Liver (tissue), 9 donors: ENCODE data around the gene SLC25A12. TPM values are rescaled to one million over a fixed set of nuclear protein-coding genes. Genes with fewer than 3 reads are reported as not detected.

Experiments
- DNase-seq: peaks from one replicate; pipeline ENCODE4 v3.0.0-alpha.2; 2017; ENCODE audit warnings: low spot score
- H3K27ac ChIP-seq, 2 donors: one replicate each; pipeline ENCODE4 v1.7.0; 2013; ENCODE audit warnings: inconsistent platforms in 2 of 2, low read length in 2 of 2, control low read depth in 1 of 2, low read depth in 1 of 2, mild to moderate bottlenecking in 1 of 2
- H3K27me3 ChIP-seq, 4 donors: one replicate each; pipeline versions ENCODE4 v1.6.1 to v1.7.0; 2013; ENCODE audit warnings: low read length in 3 of 4, inconsistent platforms in 1 of 4, mild to moderate bottlenecking in 1 of 4, moderate library complexity in 1 of 4; ENCODE audit not compliant: control insufficient read depth in 4 of 4, insufficient read depth in 4 of 4
- H3K36me3 ChIP-seq, 4 donors: one replicate each; pipeline versions ENCODE4 v1.6.1 to v1.7.0; 2013; ENCODE audit warnings: low read length in 3 of 4, mild to moderate bottlenecking in 3 of 4, low read depth in 1 of 4, moderate library complexity in 1 of 4; ENCODE audit not compliant: control insufficient read depth in 4 of 4, insufficient read depth in 3 of 4
- H3K4me1 ChIP-seq, 4 donors: one replicate each; pipeline versions ENCODE4 v1.6.1 to v1.7.0; 2013; ENCODE audit warnings: low read length in 3 of 4, mild to moderate bottlenecking in 3 of 4, moderate library complexity in 1 of 4; ENCODE audit not compliant: control insufficient read depth in 4 of 4, insufficient read depth in 4 of 4
- H3K4me3 ChIP-seq, 3 donors: one replicate each; pipeline versions ENCODE4 v1.6.1 to v1.7.0; 2013; ENCODE audit warnings: low read length in 3 of 3, control low read depth in 1 of 3, low read depth in 1 of 3, mild to moderate bottlenecking in 1 of 3
- H3K9ac ChIP-seq, 2 donors: one replicate each; pipeline ENCODE4 v1.7.0; 2013; ENCODE audit warnings: low read length in 2 of 2, mild to moderate bottlenecking in 2 of 2, moderate library complexity in 2 of 2, control low read depth in 1 of 2, low read depth in 1 of 2
- H3K9me3 ChIP-seq, 4 donors: one replicate each; pipeline versions ENCODE4 v1.6.1 to v1.7.0; 2013; ENCODE audit warnings: low read length in 3 of 4; ENCODE audit not compliant: control insufficient read depth in 4 of 4
- EGR1 ChIP-seq, 2 donors: IDR thresholded peaks; 2 replicates each; pipeline ENCODE4 v1.6.1; 2016 to 2018; ENCODE audit warnings: antibody characterized with exemption in 2 of 2, low read depth in 2 of 2
- FOXA1 ChIP-seq: IDR thresholded peaks from 2 replicates; pipeline ENCODE4 v1.6.1; 2016; ENCODE audit warnings: antibody characterized with exemption
- FOXA2 ChIP-seq: IDR thresholded peaks from 2 replicates; pipeline ENCODE4 v1.6.1; 2016; ENCODE audit warnings: antibody characterized with exemption
- GABPA ChIP-seq, 2 donors: IDR thresholded peaks in 1 of 2; conservative IDR thresholded peaks in 1 of 2; 2 replicates each; pipeline ENCODE4 v1.6.1; 2016; ENCODE audit warnings: antibody characterized with exemption in 2 of 2, mild to moderate bottlenecking in 1 of 2, moderate library complexity in 1 of 2
- HNF4A ChIP-seq, 2 donors: conservative IDR thresholded peaks; 2 replicates each; pipeline ENCODE4 v1.6.1; 2016; ENCODE audit warnings: antibody characterized with exemption in 2 of 2, mild to moderate bottlenecking in 2 of 2
- JUND ChIP-seq, 2 donors: IDR thresholded peaks; 2 replicates each; pipeline ENCODE4 v1.6.1; 2016; ENCODE audit warnings: antibody characterized with exemption in 2 of 2
- NR2F2 ChIP-seq: IDR thresholded peaks from 2 replicates; pipeline ENCODE4 v1.6.1; 2016; ENCODE audit warnings: antibody characterized with exemption
- RAD21 ChIP-seq, 2 donors: IDR thresholded peaks; 2 replicates each; pipeline ENCODE4 v1.6.1; 2016; ENCODE audit warnings: antibody characterized with exemption in 2 of 2, mild to moderate bottlenecking in 2 of 2
- RXRA ChIP-seq, 2 donors: IDR thresholded peaks; 2 replicates each; pipeline ENCODE4 v1.6.1; 2017 to 2018; ENCODE audit warnings: antibody characterized with exemption in 2 of 2, mild to moderate bottlenecking in 1 of 2
- SP1 ChIP-seq: IDR thresholded peaks from 2 replicates; pipeline ENCODE4 v1.6.1; 2018; ENCODE audit warnings: antibody characterized with exemption, mild to moderate bottlenecking
- YY1 ChIP-seq: IDR thresholded peaks from 2 replicates; pipeline ENCODE4 v1.6.1; 2016; ENCODE audit warnings: antibody characterized with exemption, mild to moderate bottlenecking
- ZBTB33 ChIP-seq: IDR thresholded peaks from 2 replicates; pipeline ENCODE4 v1.6.1; 2016; ENCODE audit warnings: antibody characterized with exemption
- WGBS: extraction: QIAGEN DNeasy Blood & Tissue Kit; methylation state at CpG from one replicate; pipeline ENCODE4 v1.1.7; 2013; 5-methylcytosine and 5-hydroxymethylcytosine counted together
- polyA plus RNA-seq, 2 donors: library from polyadenylated mRNA; stranded (reverse) in 1 of 2; unstranded in 1 of 2; fragments of 200-250 nt in 1 of 2; fragments of >200 nt in 1 of 2; fragmentation: Nextera tagmentation in 1 of 2; extraction: Ambion mirVana in 1 of 2; gene quantifications; one replicate each; pipeline versions ENCODE4 v1.2.1 to v1.2.3, GENCODE V29; 2013 to 2015
- total RNA-seq, 2 donors: library from RNA; depleted of rRNA; stranded (reverse); fragments of >200 nt; gene quantifications; one replicate each; pipeline ENCODE4 v1.2.3, GENCODE V29; 2014
- TF ChIP-seq, protein P1 (sequence below): IDR thresholded peaks from 2 replicates; pipeline ENCODE4 v1.6.1; 2016; ENCODE audit warnings: antibody characterized with exemption
- TF ChIP-seq, protein P2 (sequence below): IDR thresholded peaks from 2 replicates; pipeline ENCODE4 v1.6.1; 2016; ENCODE audit warnings: antibody characterized with exemption
- TF ChIP-seq, protein P3 (sequence below): IDR thresholded peaks from 2 replicates; pipeline ENCODE4 v1.6.1; 2016; ENCODE audit warnings: antibody characterized with exemption, mild to moderate bottlenecking
- donor health status: healthy.
- donor health status: healthy.
- donor health status: healthy.
- donor health status: healthy.
- donor health status: healthy.

Gene SLC25A12
- total and polyA plus RNA-seq, 4 donors, result 0.46 to 4.4 (median 2.1) TPM

DNA sequence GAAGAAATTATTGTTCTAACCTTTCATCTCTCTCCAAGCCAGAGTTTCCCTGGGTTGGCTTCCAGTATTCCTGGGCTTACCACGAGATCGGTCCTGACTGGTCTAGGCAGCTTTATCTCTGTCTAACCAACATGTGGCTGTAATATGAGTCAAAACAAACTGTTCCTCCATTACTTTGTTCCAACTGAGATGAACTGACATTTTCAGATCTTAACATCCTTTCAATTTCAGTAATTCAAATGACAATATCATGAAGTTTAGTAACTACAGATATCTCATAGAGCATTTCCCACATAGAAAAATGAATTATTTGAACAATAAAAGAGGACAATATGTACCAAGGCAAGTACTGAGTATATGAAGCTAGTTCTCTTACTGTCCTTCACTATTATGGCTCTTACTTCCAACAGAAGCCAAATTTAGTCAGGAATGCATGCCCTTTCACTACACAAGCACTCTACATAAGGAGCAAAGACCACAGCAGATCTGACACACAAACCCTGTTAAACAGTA is 15.5 kb downstream of the SLC25A12 start (continued):
- TF ChIP-seq FOXA2, result no peak
- no peak for TF ChIP-seq RAD21 (IDR thresholded peaks at IDR 0.05)
- no peak for TF ChIP-seq FOXA1
- no peak for TF ChIP-seq JUND (IDR thresholded peaks at IDR 0.05)
- TF ChIP-seq YY1, result no peak
- TF ChIP-seq SP1, result no peak
- TF ChIP-seq RXRA (IDR thresholded peaks at IDR 0.05), result no peak
- TF ChIP-seq ZBTB33, result no peak

GRCh38 chr2:171874963-171875362 is 19.1 kb downstream of the SLC25A12 start:
- Histone ChIP-seq H3K4me3 (no peak overlapping the region), H3K9ac (no peak overlapping the region), H3K9me3 (no peaks in the 10 kb centered on the region), H3K4me1 (peaks cover 0 to 1% (median 0%) of the 10 kb centered on the region in 4 donors), H3K27ac (no peak overlapping the region), H3K36me3 (no peaks in the 10 kb centered on the region), H3K27me3 (peaks cover 0 to 2% (median 0%) of the 10 kb centered on the region in 4 donors)
- no peak for DNase-seq
- TF ChIP-seq, protein P1, sequence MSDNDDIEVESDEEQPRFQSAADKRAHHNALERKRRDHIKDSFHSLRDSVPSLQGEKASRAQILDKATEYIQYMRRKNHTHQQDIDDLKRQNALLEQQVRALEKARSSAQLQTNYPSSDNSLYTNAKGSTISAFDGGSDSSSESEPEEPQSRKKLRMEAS, result no peak
- WGBS, result 88% methylated on average over 12 of the region's 12 CpGs

- 99% methylated on average over 1 of the region's 1 CpG for WGBS
- H3K27ac ChIP-seq, result no peak overlapping the region
- no peak for DNase-seq
- H3K4me3 ChIP-seq, result no peak overlapping the region
- TF ChIP-seq RAD21 (IDR thresholded peaks at IDR 0.05), result no peak
- no peak for TF ChIP-seq NR2F2
- no peak for TF ChIP-seq FOXA1
- TF ChIP-seq, protein P2, sequence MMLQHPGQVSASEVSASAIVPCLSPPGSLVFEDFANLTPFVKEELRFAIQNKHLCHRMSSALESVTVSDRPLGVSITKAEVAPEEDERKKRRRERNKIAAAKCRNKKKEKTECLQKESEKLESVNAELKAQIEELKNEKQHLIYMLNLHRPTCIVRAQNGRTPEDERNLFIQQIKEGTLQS, result no peak
- no peak for TF ChIP-seq FOXA2
- no peak for TF ChIP-seq RXRA (IDR thresholded peaks at IDR 0.05)
- H3K36me3 ChIP-seq, result no peaks in the 10 kb centered on the region
- H3K9ac ChIP-seq, result no peak overlapping the region
- H3K27me3 ChIP-seq, result peaks cover 0 to 2% (median 0%) of the 10 kb centered on the region in 4 donors
- peaks cover 0 to 1% (median 0%) of the 10 kb centered on the region in 4 donors for H3K4me1 ChIP-seq
- no peaks in the 10 kb centered on the region for H3K9me3 ChIP-seq
Measured at GRCh38 chr2:171874517-171874916, 19.5 kb downstream of the SLC25A12 start.

DNA sequence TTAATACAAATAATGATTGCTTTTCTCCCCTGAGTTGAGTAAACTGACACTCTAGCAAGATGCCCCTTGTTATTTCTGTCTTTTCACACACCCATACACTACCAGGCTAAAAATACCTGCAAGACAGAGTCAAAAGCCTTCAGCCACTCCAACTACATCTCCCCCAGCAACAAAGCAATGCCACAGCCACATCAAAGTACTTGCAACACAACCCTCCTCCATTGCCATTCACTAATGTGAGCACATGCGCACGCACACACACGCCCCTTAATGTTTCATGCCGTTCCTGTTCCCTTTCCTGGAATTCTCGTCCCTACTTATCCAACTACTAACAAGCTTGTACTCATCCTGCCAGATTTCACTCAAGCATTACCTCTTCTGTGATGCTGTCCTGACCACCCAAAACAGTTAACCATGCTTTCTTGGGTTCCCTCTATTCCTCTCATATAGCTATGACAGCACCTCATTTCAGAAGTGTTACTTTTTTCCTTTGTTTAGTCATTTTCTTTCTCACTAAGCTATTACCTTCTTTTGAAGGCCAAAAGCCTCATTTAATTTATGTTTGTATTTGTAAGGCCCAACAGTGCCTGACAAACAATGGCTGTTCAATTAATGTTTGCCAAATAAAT is 29.6 kb downstream of the SLC25A12 start:
- Histone ChIP-seq H3K27me3 (no peaks in the 10 kb centered on the region), H3K4me3 (no peak overlapping the region), H3K9me3 (no peaks in the 10 kb centered on the region), H3K27ac (no peak overlapping the region), H3K36me3 (no peaks in the 10 kb centered on the region), H3K9ac (no peak overlapping the region), H3K4me1 (no peaks in the 10 kb centered on the region)
- DNase-seq, result no peak
- TF ChIP-seq HNF4A (conservative IDR thresholded peaks at IDR 0.05) (no peak), JUND (IDR thresholded peaks at IDR 0.05) (no peak), FOXA2 (no peak), EGR1 (IDR thresholded peaks at IDR 0.05; ENCODE audit: low read depth in 2 of 2) (no peak), ZBTB33 (no peak), NR2F2 (no peak), GABPA (IDR thresholded peaks at IDR 0.05 in 1 of 2, conservative IDR thresholded peaks at IDR 0.05 in 1 of 2) (no peak), YY1 (no peak), RAD21 (IDR thresholded peaks at IDR 0.05) (no peak)
- TF ChIP-seq, protein P3, sequence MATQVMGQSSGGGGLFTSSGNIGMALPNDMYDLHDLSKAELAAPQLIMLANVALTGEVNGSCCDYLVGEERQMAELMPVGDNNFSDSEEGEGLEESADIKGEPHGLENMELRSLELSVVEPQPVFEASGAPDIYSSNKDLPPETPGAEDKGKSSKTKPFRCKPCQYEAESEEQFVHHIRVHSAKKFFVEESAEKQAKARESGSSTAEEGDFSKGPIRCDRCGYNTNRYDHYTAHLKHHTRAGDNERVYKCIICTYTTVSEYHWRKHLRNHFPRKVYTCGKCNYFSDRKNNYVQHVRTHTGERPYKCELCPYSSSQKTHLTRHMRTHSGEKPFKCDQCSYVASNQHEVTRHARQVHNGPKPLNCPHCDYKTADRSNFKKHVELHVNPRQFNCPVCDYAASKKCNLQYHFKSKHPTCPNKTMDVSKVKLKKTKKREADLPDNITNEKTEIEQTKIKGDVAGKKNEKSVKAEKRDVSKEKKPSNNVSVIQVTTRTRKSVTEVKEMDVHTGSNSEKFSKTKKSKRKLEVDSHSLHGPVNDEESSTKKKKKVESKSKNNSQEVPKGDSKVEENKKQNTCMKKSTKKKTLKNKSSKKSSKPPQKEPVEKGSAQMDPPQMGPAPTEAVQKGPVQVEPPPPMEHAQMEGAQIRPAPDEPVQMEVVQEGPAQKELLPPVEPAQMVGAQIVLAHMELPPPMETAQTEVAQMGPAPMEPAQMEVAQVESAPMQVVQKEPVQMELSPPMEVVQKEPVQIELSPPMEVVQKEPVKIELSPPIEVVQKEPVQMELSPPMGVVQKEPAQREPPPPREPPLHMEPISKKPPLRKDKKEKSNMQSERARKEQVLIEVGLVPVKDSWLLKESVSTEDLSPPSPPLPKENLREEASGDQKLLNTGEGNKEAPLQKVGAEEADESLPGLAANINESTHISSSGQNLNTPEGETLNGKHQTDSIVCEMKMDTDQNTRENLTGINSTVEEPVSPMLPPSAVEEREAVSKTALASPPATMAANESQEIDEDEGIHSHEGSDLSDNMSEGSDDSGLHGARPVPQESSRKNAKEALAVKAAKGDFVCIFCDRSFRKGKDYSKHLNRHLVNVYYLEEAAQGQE, result no peak
- TF ChIP-seq, protein P2, result no peak
- 96% methylated on average over 5 of the region's 5 CpGs for WGBS
